HUES64 (cell line): ENCODE results near the gene FBXW11.

Experiments
- H3K27ac ChIP-seq: 2 replicates; pipeline ENCODE4 v1.7.0; 2013; ENCODE audit warnings: low read depth, low read length, inconsistent platforms
- H3K27me3 ChIP-seq: 2 replicates; pipeline ENCODE4 v1.6.1; 2013; ENCODE audit warnings: mild to moderate bottlenecking, low read length; ENCODE audit not compliant: insufficient read depth
- H3K36me3 ChIP-seq: 2 replicates; pipeline ENCODE4 v1.6.1; 2013; ENCODE audit warnings: mild to moderate bottlenecking, low read length; ENCODE audit not compliant: insufficient read depth
- H3K4me1 ChIP-seq: 2 replicates; pipeline ENCODE4 v1.6.1; 2013; ENCODE audit warnings: mild to moderate bottlenecking, low read length, moderate library complexity; ENCODE audit not compliant: insufficient read depth
- H3K4me3 ChIP-seq: 2 replicates; pipeline ENCODE4 v1.5.1; 2013; ENCODE audit warnings: mild to moderate bottlenecking, low read length, moderate library complexity
- H3K9ac ChIP-seq: 2 replicates; pipeline ENCODE4 v1.6.1; 2013; ENCODE audit warnings: mild to moderate bottlenecking, low read depth, low read length
- H3K9me3 ChIP-seq: 2 replicates; pipeline ENCODE4 v1.6.1; 2013; ENCODE audit warnings: low read depth, low read length; ENCODE audit not compliant: insufficient read depth
- WGBS: fragments of 150-250, 120-280 bp; methylation state at CpG from one replicate; pipeline ENCODE4 v1.1.7; 2013; ENCODE audit warnings: missing lambda C conversion rate; 5-methylcytosine and 5-hydroxymethylcytosine counted together

FBXW11 gene

GRCh38 chr5:171849585-171850323 lies 156.7 kb downstream of the FBXW11 start:
- 95% methylated on average over 14 of the region's 14 CpGs for WGBS
- Histone ChIP-seq H3K36me3 (no peaks in the 10 kb centered on the region), H3K9me3 (no peaks in the 10 kb centered on the region; the same call in 1 of the 2 replicates)

GRCh38 chr5:171848911-171849520 lies 157.4 kb downstream of the FBXW11 start:
- 95% methylated on average over 6 of the region's 6 CpGs for WGBS

More at GRCh38 chr5:171849585-171850323, 156.7 kb downstream of the FBXW11 start:
- no peak overlapping the region for H3K9ac ChIP-seq
- no peak overlapping the region for H3K4me3 ChIP-seq
- no peaks in the 10 kb centered on the region for H3K27me3 ChIP-seq
- peaks cover 4% of the 10 kb centered on the region; the same call in 1 of the 2 replicates for H3K4me1 ChIP-seq
- H3K27ac ChIP-seq = no peak overlapping the region

GRCh38 chr5:171848486-171848885 lies 158.0 kb downstream of the FBXW11 start:
- Histone ChIP-seq H3K36me3 (no peaks in the 10 kb centered on the region), H3K9me3 (no peaks in the 10 kb centered on the region; the same call in 1 of the 2 replicates), H3K4me1 (peaks cover 4% of the 10 kb centered on the region; the same call in 1 of the 2 replicates), H3K27me3 (no peaks in the 10 kb centered on the region), H3K9ac (no peak overlapping the region), H3K27ac (no peak overlapping the region), H3K4me3 (no peak overlapping the region)
- 94% methylated on average over 5 of the region's 5 CpGs for WGBS

More at GRCh38 chr5:171848911-171849520, 157.4 kb downstream of the FBXW11 start:
- H3K36me3 ChIP-seq = no peaks in the 10 kb centered on the region
- no peak overlapping the region for H3K4me3 ChIP-seq
- H3K27me3 ChIP-seq = no peaks in the 10 kb centered on the region
- H3K9me3 ChIP-seq = no peaks in the 10 kb centered on the region; the same call in 1 of the 2 replicates
- no peak overlapping the region for H3K9ac ChIP-seq
- no peak overlapping the region for H3K27ac ChIP-seq
- H3K4me1 ChIP-seq = peaks cover 4% of the 10 kb centered on the region; the same call in 1 of the 2 replicates

- no peak overlapping the region for H3K27ac ChIP-seq
- no peaks in the 10 kb centered on the region for H3K27me3 ChIP-seq
- 76% methylated on average over 15 of the region's 15 CpGs for WGBS
- no peak overlapping the region for H3K4me3 ChIP-seq
- H3K9me3 ChIP-seq = no peaks in the 10 kb centered on the region; the same call in 1 of the 2 replicates
- no peak overlapping the region for H3K9ac ChIP-seq
- no peaks in the 10 kb centered on the region for H3K36me3 ChIP-seq
- peaks cover 4% of the 10 kb centered on the region; the same call in 1 of the 2 replicates for H3K4me1 ChIP-seq
These were observed 158.4 kb downstream of the FBXW11 start for GRCh38 chr5:171848006-171848405.

GRCh38 chr5:171847026-171847425 lies 159.4 kb downstream of the FBXW11 start:
- Histone ChIP-seq H3K4me1 (peaks cover 4% of the 10 kb centered on the region; the same call in 1 of the 2 replicates), H3K9ac (no peak overlapping the region), H3K27me3 (no peaks in the 10 kb centered on the region), H3K4me3 (no peak overlapping the region), H3K9me3 (no peaks in the 10 kb centered on the region; the same call in 1 of the 2 replicates), H3K36me3 (no peaks in the 10 kb centered on the region), H3K27ac (no peak overlapping the region)
- WGBS = 94% methylated on average over 3 of the region's 3 CpGs

- Histone ChIP-seq H3K9me3 (no peaks in the 10 kb centered on the region; the same call in 1 of the 2 replicates), H3K27me3 (no peaks in the 10 kb centered on the region), H3K36me3 (no peaks in the 10 kb centered on the region), H3K27ac (no peak overlapping the region), H3K4me1 (peaks cover 4% of the 10 kb centered on the region; the same call in 1 of the 2 replicates), H3K9ac (no peak overlapping the region), H3K4me3 (no peak overlapping the region)
- 87% methylated on average over 10 of the region's 10 CpGs for WGBS
These were observed 160.1 kb downstream of the FBXW11 start for GRCh38 chr5:171846323-171846722.

- Histone ChIP-seq H3K4me1 (peaks cover 2% of the 10 kb centered on the region; the same call in 1 of the 2 replicates), H3K36me3 (no peaks in the 10 kb centered on the region), H3K9ac (no peak overlapping the region), H3K27ac (no peak overlapping the region), H3K4me3 (no peak overlapping the region), H3K9me3 (no peaks in the 10 kb centered on the region; the same call in 1 of the 2 replicates), H3K27me3 (no peaks in the 10 kb centered on the region)
- 92% methylated on average over 3 of the region's 3 CpGs for WGBS
These were observed 160.6 kb downstream of the FBXW11 start for GRCh38 chr5:171845857-171846256.

- H3K27me3 ChIP-seq = no peaks in the 10 kb centered on the region
- H3K9ac ChIP-seq = no peak overlapping the region
- WGBS = 95% methylated on average over 11 of the region's 11 CpGs
- no peak overlapping the region for H3K27ac ChIP-seq
- no peaks in the 10 kb centered on the region; the same call in 1 of the 2 replicates for H3K9me3 ChIP-seq
- no peak overlapping the region for H3K4me3 ChIP-seq
- no peaks in the 10 kb centered on the region for H3K36me3 ChIP-seq
- H3K4me1 ChIP-seq = no peaks in the 10 kb centered on the region
These were observed 161.3 kb downstream of the FBXW11 start for GRCh38 chr5:171845040-171845630.

GRCh38 chr5:171842777-171843328 lies 163.6 kb downstream of the FBXW11 start:
- H3K4me1 ChIP-seq = no peaks in the 10 kb centered on the region
- no peak overlapping the region for H3K4me3 ChIP-seq
- no peaks in the 10 kb centered on the region for H3K36me3 ChIP-seq
- no peaks in the 10 kb centered on the region; the same call in 1 of the 2 replicates for H3K9me3 ChIP-seq
- no peaks in the 10 kb centered on the region for H3K27me3 ChIP-seq
- no peak overlapping the region for H3K27ac ChIP-seq
- WGBS = 94% methylated on average over 5 of the region's 5 CpGs
- H3K9ac ChIP-seq = no peak overlapping the region

- no peaks in the 10 kb centered on the region for H3K36me3 ChIP-seq
- no peaks in the 10 kb centered on the region; the same call in 1 of the 2 replicates for H3K9me3 ChIP-seq
- no peak overlapping the region for H3K27ac ChIP-seq
- 87% methylated on average over 24 of the region's 24 CpGs for WGBS
- H3K4me3 ChIP-seq = no peak overlapping the region
- no peaks in the 10 kb centered on the region for H3K27me3 ChIP-seq
- no peak overlapping the region for H3K9ac ChIP-seq
- no peaks in the 10 kb centered on the region for H3K4me1 ChIP-seq
These were observed 164.3 kb downstream of the FBXW11 start for GRCh38 chr5:171841984-171842776.
